RWPE2 (cell line): ENCODE measurements around the gene MPO.

ENCODE experiments used
- ATAC-seq: fragments of 200-7000 bp; cut with Tn5 transposase; 3 replicates; pipeline ENCODE4 v1.9.1; 2021; ENCODE audit warnings: low read depth
- DNase-seq: peaks from one replicate; pipeline ENCODE4 v3.0.0-alpha.2; 2020; ENCODE audit warnings: low spot score
- H3K27ac ChIP-seq: fragments of 450-650 bp; 2 replicates; pipeline ENCODE4 v1.5.1; 2017; ENCODE audit warnings: mild to moderate bottlenecking; ENCODE audit not compliant: poor library complexity, severe bottlenecking
- H3K27me3 ChIP-seq: fragments of 250-450 bp; sonication (Bioruptor Pico); 2 replicates; pipeline ENCODE4 v1.5.1; 2021; ENCODE audit warnings: mild to moderate bottlenecking, moderate library complexity; ENCODE audit not compliant: insufficient read depth, poor library complexity, severe bottlenecking
- H3K36me3 ChIP-seq: fragments of 250-450 bp; sonication (Bioruptor Pico); 2 replicates; pipeline ENCODE4 v1.5.1; 2020; ENCODE audit warnings: low read depth, mild to moderate bottlenecking, moderate library complexity
- H3K4me1 ChIP-seq: fragments of 250-450 bp; sonication (Bioruptor Pico); 2 replicates; pipeline ENCODE4 v1.5.1; 2021; ENCODE audit warnings: mild to moderate bottlenecking, moderate library complexity; ENCODE audit not compliant: insufficient read depth, poor library complexity, severe bottlenecking
- H3K4me3 ChIP-seq: fragments of 250-450 bp; sonication (Bioruptor Pico); 2 replicates; pipeline ENCODE4 v1.5.1; 2021; ENCODE audit warnings: mild to moderate bottlenecking, moderate library complexity; ENCODE audit not compliant: severe bottlenecking
- H3K9me3 ChIP-seq: fragments of 250-450 bp; sonication (Bioruptor Pico); 2 replicates; pipeline ENCODE4 v1.5.1; 2021; ENCODE audit warnings: mild to moderate bottlenecking, moderate library complexity; ENCODE audit not compliant: severe bottlenecking
- CTCF ChIP-seq: fragments of 450-650 bp; IDR thresholded peaks from one replicate; pipeline ENCODE4 v1.5.1; 2017; ENCODE audit warnings: mild to moderate bottlenecking, moderate library complexity; ENCODE audit not compliant: poor library complexity, severe bottlenecking

The MPO gene

GRCh38 chr17:58249270-58250133 is 31.2 kb downstream of the MPO start:
- Histone ChIP-seq H3K36me3 (no peaks in the 10 kb centered on the region), H3K4me3 (peak overlapping the region; percentile 24), H3K27ac (no peak overlapping the region), H3K9me3 (no peaks in the 10 kb centered on the region), H3K4me1 (no peaks in the 10 kb centered on the region), H3K27me3 (peaks cover 7% of the 10 kb centered on the region)
- TF ChIP-seq CTCF, result peak; percentile 95
- ATAC-seq, result peak; percentile 76
- DNase-seq, result no peak

- H3K27me3 ChIP-seq, result peaks cover 7% of the 10 kb centered on the region
- no peak overlapping the region for H3K27ac ChIP-seq
- DNase-seq (no peak), ATAC-seq (no peak)
- H3K4me1 ChIP-seq, result no peaks in the 10 kb centered on the region
- H3K4me3 ChIP-seq, result no peak overlapping the region
- TF ChIP-seq CTCF, result no peak
- H3K9me3 ChIP-seq, result no peaks in the 10 kb centered on the region
- no peaks in the 10 kb centered on the region for H3K36me3 ChIP-seq
Measured at GRCh38 chr17:58248955-58249269, 31.8 kb downstream of the MPO start.

- no peak for ATAC-seq
- Histone ChIP-seq H3K9me3 (no peaks in the 10 kb centered on the region), H3K27ac (no peak overlapping the region), H3K4me3 (no peak overlapping the region), H3K36me3 (no peaks in the 10 kb centered on the region), H3K4me1 (no peaks in the 10 kb centered on the region), H3K27me3 (peaks cover 11% of the 10 kb centered on the region)
- no peak for TF ChIP-seq CTCF
- no peak for DNase-seq
Measured at GRCh38 chr17:58247511-58248363, 33.0 kb downstream of the MPO start.

GRCh38 chr17:58246781-58247180 is 34.0 kb downstream of the MPO start:
- ATAC-seq (no peak), DNase-seq (no peak)
- Histone ChIP-seq H3K27ac (no peak overlapping the region), H3K4me3 (no peak overlapping the region), H3K4me1 (no peaks in the 10 kb centered on the region), H3K36me3 (no peaks in the 10 kb centered on the region), H3K9me3 (no peaks in the 10 kb centered on the region), H3K27me3 (peaks cover 17% of the 10 kb centered on the region)
- TF ChIP-seq CTCF, result no peak
